ENCODE results near the gene TOR2A.

The TOR2A gene

DNA sequence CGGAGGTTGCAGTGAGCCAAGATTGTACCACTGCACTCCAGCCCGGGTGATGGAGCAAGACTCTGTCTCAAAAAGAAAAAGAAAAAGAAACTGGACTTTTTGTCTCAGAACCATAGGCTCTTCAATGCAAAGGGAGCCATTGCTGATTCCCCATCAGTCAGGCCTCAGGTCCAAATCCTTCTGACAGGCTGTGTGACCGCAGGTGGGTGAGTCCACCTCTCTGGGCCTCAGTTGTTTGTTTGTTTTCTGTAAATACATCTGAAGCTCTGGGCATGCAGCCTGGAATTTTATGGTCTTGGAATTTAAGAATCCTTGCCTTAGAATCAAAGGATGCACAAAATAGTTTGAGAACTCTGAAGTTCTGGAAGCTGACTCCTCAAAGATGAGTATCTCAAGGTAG, 21.1 kb upstream of the TOR2A start:
- H3K9me3 ChIP-seq (ENCODE audit: control insufficient read depth, low read length) = no peaks in the 10 kb centered on the region
- H2AFZ ChIP-seq = no peak overlapping the region
- H3K27ac ChIP-seq = no peak overlapping the region
- H3K36me3 ChIP-seq (ENCODE audit: control insufficient read depth, insufficient read depth, low read length) = no peaks in the 10 kb centered on the region
- H3K4me2 ChIP-seq (ENCODE audit: low read length) = no peak overlapping the region
- H3K79me2 ChIP-seq = no peaks in the 10 kb centered on the region
- H3K4me3 ChIP-seq (ENCODE audit: low read depth, low read length) = no peak overlapping the region
- TF ChIP-seq, protein P1, sequence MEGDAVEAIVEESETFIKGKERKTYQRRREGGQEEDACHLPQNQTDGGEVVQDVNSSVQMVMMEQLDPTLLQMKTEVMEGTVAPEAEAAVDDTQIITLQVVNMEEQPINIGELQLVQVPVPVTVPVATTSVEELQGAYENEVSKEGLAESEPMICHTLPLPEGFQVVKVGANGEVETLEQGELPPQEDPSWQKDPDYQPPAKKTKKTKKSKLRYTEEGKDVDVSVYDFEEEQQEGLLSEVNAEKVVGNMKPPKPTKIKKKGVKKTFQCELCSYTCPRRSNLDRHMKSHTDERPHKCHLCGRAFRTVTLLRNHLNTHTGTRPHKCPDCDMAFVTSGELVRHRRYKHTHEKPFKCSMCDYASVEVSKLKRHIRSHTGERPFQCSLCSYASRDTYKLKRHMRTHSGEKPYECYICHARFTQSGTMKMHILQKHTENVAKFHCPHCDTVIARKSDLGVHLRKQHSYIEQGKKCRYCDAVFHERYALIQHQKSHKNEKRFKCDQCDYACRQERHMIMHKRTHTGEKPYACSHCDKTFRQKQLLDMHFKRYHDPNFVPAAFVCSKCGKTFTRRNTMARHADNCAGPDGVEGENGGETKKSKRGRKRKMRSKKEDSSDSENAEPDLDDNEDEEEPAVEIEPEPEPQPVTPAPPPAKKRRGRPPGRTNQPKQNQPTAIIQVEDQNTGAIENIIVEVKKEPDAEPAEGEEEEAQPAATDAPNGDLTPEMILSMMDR (IDR thresholded peaks at IDR 0.05) = no peak
- no peak overlapping the region for H3K9ac ChIP-seq
- H3K27me3 ChIP-seq (ENCODE audit: control insufficient read depth, insufficient read depth, low read length) = peaks cover 12% of the 10 kb centered on the region
- H3K4me1 ChIP-seq = no peaks in the 10 kb centered on the region

DNA sequence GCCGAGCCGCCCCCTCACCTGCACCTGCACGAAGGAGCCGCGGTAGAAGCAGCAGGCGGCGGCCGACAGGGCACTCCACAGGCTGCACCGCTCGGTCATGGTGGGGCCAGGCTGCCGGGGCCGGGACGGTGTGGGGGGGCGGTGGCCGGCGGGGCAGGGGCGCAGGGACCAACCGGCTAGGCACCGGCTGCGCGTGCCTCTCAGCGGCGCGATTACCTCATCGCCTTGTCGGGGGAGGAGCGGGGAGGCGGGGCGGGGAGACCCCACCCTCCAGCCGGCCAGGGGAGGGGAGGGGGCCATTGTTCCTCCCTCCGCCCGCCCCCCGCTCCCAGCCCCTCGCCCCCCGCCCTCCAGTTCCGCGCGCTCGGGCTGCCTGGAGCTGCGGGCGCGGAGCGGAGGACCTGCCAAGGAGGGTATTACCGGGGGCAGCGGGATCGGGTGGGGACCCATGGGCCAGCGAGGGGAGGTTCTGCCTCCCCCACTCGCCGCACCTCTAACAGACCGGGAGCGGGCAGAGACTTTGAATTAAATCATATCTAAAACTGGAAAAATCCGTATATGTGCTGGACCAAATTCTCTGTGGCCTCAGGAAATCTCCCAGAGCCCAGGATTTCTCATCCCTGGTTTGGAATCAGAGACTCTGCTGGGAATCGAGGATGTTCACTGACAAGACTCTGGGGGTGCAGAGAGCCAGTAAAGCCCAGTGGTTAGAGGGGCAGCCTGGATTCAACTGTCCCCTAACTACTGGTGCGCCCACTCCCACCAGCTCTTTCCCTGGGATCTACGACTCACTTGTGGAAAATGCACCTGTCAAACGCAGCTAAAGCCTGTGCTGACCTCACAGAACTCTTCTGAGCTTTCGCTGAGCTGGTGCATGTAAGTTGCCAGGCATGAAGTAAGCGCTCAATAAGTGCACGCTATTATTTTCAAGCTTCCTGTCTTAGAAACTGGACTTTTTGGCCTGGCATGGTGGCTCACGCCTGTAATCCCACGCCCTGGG, 20.3 kb upstream of the TOR2A start:
- no peak overlapping the region for H3K9ac ChIP-seq
- no peak overlapping the region for H3K4me3 ChIP-seq (ENCODE audit: low read depth, low read length)
- TF ChIP-seq, protein P1 (IDR thresholded peaks at IDR 0.05) = no peak
- H3K9me3 ChIP-seq (ENCODE audit: control insufficient read depth, low read length) = no peaks in the 10 kb centered on the region
- no peaks in the 10 kb centered on the region for H3K79me2 ChIP-seq
- H3K27ac ChIP-seq = no peak overlapping the region
- no peaks in the 10 kb centered on the region for H3K4me1 ChIP-seq
- H3K36me3 ChIP-seq (ENCODE audit: control insufficient read depth, insufficient read depth, low read length) = no peaks in the 10 kb centered on the region
- no peak overlapping the region for H3K4me2 ChIP-seq (ENCODE audit: low read length)
- H3K27me3 ChIP-seq (ENCODE audit: control insufficient read depth, insufficient read depth, low read length) = peaks cover 12% of the 10 kb centered on the region
- H2AFZ ChIP-seq = no peak overlapping the region

DNA sequence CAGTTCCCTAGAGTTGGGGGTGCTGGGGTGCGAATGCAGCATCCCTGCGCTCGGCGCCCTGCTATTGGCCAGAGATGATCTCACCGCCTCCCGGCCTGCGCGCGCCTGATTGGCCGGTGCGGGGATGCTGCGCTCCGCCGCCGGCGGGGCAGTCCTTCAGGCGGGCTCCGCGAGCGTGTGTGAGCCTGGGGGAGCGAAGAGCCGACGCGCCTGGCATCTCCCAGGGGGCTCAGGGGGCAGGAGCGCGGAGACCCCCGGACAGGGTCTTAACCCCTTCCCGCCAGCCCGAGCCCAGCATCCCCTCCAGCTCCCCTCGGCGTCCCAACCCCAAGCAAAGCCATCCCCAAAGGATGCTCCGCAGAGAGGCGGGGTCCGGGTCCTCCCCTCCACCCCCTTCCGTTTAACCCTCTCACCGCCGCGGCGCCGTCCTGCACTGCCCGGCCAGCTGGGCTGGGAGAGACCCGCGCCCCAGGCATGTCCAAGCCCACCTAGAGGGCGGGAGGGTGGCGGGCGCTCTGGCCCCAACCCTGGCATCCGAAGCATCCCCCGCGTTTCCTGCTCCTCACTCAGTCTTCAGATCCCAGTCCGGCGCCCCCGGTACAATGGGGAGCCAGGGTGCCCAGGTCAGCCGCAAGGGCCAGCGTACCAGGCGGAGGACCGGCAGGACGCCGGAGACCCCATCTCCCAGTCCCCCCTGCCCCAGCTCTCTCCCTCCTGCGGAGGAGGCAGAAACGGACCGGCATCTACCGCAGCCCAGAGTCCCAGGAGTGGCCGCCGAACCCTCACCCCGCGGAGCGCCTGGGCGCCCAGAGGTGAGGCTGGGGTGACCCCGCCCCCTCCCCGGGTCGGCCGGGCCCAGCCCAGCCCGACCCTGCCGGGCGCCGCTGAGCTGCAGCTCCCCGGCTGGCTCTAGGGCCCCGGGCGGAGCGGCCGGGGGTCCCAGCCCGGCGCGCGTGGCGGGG, 19.3 kb upstream of the TOR2A start:
- Histone ChIP-seq H2AFZ (no peak overlapping the region), H3K27ac (no peak overlapping the region), H3K9me3 (ENCODE audit: control insufficient read depth, low read length) (no peaks in the 10 kb centered on the region), H3K4me1 (no peaks in the 10 kb centered on the region), H3K4me3 (ENCODE audit: low read depth, low read length) (no peak overlapping the region), H3K79me2 (no peaks in the 10 kb centered on the region), H3K4me2 (ENCODE audit: low read length) (no peak overlapping the region), H3K36me3 (ENCODE audit: control insufficient read depth, insufficient read depth, low read length) (no peaks in the 10 kb centered on the region), H3K27me3 (ENCODE audit: control insufficient read depth, insufficient read depth, low read length) (peaks cover 12% of the 10 kb centered on the region), H3K9ac (no peak overlapping the region)
- TF ChIP-seq, protein P1 (IDR thresholded peaks at IDR 0.05) = no peak

DNA sequence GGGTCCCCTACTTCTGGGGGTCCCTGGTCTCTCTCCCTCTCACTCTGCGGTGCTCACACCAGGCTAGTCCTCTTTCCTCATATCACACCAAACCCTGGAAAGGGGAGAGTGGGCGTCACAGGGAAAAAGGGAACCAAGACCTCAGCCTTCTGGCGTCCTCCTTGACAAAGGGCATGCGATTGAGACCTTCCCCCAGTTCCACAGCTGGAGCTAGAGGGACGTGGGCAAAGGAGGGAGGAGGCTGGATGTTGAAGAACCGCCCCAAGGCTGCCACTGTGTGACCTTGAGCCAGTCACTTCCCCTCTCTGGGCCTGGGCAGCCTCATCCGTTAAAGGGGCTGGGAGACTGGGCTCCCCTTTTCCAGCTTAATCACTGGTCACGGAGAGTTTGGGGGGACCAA, 18.5 kb upstream of the TOR2A start:
- no peak overlapping the region for H3K4me3 ChIP-seq (ENCODE audit: low read depth, low read length)
- H3K79me2 ChIP-seq = no peaks in the 10 kb centered on the region
- no peak overlapping the region for H3K27ac ChIP-seq
- H3K27me3 ChIP-seq (ENCODE audit: control insufficient read depth, insufficient read depth, low read length) = peaks cover 12% of the 10 kb centered on the region
- no peak overlapping the region for H3K4me2 ChIP-seq (ENCODE audit: low read length)
- no peak overlapping the region for H3K9ac ChIP-seq
- H3K36me3 ChIP-seq (ENCODE audit: control insufficient read depth, insufficient read depth, low read length) = no peaks in the 10 kb centered on the region
- TF ChIP-seq, protein P1 (IDR thresholded peaks at IDR 0.05) = no peak
- H3K9me3 ChIP-seq (ENCODE audit: control insufficient read depth, low read length) = no peaks in the 10 kb centered on the region
- H2AFZ ChIP-seq = no peak overlapping the region
- no peaks in the 10 kb centered on the region for H3K4me1 ChIP-seq

Data from parathyroid adenoma (tissue), 2 donors.